Measurements from ENCODE around the gene SMPD4.
"Not testable (repeated sequence)": the region's sequence is repeated elsewhere in the genome, so short reads cannot be mapped to it uniquely, and the experiment has no call there.

SMPD4 gene

GRCh38 chr2:130181325-130181879 is at the start of gene SMPD4:
SMPD4 (minus strand) TSS chr2:130181602; CDS start chr2:130176592, 5,010 bp downstream.
- peak; percentile 99 for DNase-seq

- DNase-seq: not testable (repeated sequence)
Measured at GRCh38 chr2:130230907-130231306, 49.5 kb upstream of the SMPD4 start.

GRCh38 chr2:130230376-130230775 is 49.0 kb upstream of the SMPD4 start:
- DNase-seq: not testable (repeated sequence)

GRCh38 chr2:130229161-130229510 is 47.7 kb upstream of the SMPD4 start:
- peak; percentile 34 for DNase-seq

GRCh38 chr2:130228467-130229160 is 47.2 kb upstream of the SMPD4 start:
- not testable (repeated sequence) for DNase-seq

GRCh38 chr2:130228005-130228404 is 46.6 kb upstream of the SMPD4 start:
- DNase-seq: not testable (repeated sequence)

- DNase-seq: not testable (repeated sequence)
Measured at GRCh38 chr2:130222523-130222922, 41.1 kb upstream of the SMPD4 start.

GRCh38 chr2:130220505-130220904 is 39.1 kb upstream of the SMPD4 start:
- DNase-seq: not testable (repeated sequence)

GRCh38 chr2:130219147-130219546 is 37.7 kb upstream of the SMPD4 start:
- not testable (repeated sequence) for DNase-seq

- DNase-seq: not testable (repeated sequence)
Measured at GRCh38 chr2:130207051-130207450, 25.6 kb upstream of the SMPD4 start.

GRCh38 chr2:130203150-130203549 is 21.7 kb upstream of the SMPD4 start:
- not testable (repeated sequence) for DNase-seq

GRCh38 chr2:130202518-130202917 is 21.1 kb upstream of the SMPD4 start:
- DNase-seq: not testable (repeated sequence)

- no peak for DNase-seq
Measured at GRCh38 chr2:130198343-130198742, 16.9 kb upstream of the SMPD4 start, which contains the start of gene TUBA3E. TUBA3E (minus strand) TSS chr2:130198439; CDS start chr2:130198360, 79 bp downstream.

- DNase-seq: not testable (repeated sequence)
Measured at GRCh38 chr2:130196052-130196451, 14.7 kb upstream of the SMPD4 start.

GRCh38 chr2:130195089-130195635 is 13.8 kb upstream of the SMPD4 start:
- not testable (repeated sequence) for DNase-seq

GRCh38 chr2:130193824-130194223 is 12.4 kb upstream of the SMPD4 start:
- DNase-seq: not testable (repeated sequence)

- DNase-seq: not testable (repeated sequence)
Measured at GRCh38 chr2:130192451-130192850, 11.0 kb upstream of the SMPD4 start.

- not testable (repeated sequence) for DNase-seq
Measured at GRCh38 chr2:130191319-130191718, 9.9 kb upstream of the SMPD4 start.

GRCh38 chr2:130190237-130190636 is 8.8 kb upstream of the SMPD4 start:
- no peak for DNase-seq

GRCh38 chr2:130188958-130189357 is 7.6 kb upstream of the SMPD4 start:
- DNase-seq: not testable (repeated sequence)

- DNase-seq: not testable (repeated sequence)
Measured at GRCh38 chr2:130187859-130188792, 6.7 kb upstream of the SMPD4 start.

- no peak for DNase-seq
Measured at GRCh38 chr2:130187268-130187667, 5.9 kb upstream of the SMPD4 start.

- no peak for DNase-seq
Measured at GRCh38 chr2:130186391-130186790, 5.0 kb upstream of the SMPD4 start.
